ENCODE results near the gene ANKRD55. TPM values are rescaled to one million over a fixed set of nuclear protein-coding genes. Genes with fewer than 3 reads are reported as not detected.
"Not testable (repeated sequence)": the region's sequence is repeated elsewhere in the genome, so short reads cannot be mapped to it uniquely, and the experiment has no call there.

The ANKRD55 gene
- total RNA-seq, 1 donor from 2014 or later = 6.4 TPM

DNA sequence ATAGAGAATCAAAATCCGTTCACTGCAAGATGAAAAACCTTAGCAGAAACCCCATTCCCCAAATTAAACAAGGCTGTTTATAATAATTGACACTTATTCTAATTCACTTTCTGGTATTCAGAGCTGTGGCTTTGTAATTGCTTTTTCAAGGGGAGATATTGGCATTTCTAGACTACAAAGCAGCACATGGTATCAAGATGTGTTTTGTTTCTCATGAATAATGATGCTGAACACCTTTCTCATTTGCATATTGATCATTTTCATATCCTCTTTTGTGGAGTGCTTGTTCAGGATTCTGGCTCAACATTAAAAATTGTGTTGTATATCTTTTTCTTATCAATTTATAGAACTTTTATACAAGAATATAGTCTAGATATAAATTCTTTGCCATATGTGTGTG lies 22.4 kb upstream of the ANKRD55 start:
- intact Hi-C loops (cut with micrococcal nuclease) = no loop called here

DNA sequence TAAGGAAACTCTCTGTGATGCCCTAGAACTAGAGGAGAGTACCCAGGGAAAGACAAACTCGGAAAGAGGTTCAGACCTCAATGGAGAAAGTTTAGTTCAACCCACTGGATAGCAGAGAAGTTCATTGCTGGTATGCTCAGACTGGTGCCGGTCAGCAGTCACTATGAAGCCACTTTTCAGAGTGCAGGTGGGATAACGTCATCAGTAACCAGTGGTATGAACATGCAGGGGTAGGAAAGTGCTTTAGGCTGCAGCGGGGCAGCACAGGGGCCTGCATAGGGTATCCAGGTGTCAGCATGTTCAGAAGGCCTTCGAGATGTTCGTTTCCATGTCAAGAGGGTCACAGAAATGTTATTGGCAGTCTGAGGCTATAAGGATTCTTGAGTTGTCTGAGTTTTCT lies 20.8 kb upstream of the ANKRD55 start:
- intact Hi-C loops (cut with micrococcal nuclease) = loop anchor here (5.0 kb wide), 1 partner anchor 317 kb away; no protein-coding TSS in a partner anchor

GRCh38 chr5:56253126-56253525 lies 20.0 kb upstream of the ANKRD55 start:
- intact Hi-C loops (cut with micrococcal nuclease) = loop anchor here (5.0 kb wide), 1 partner anchor 316 kb away; no protein-coding TSS in a partner anchor

GRCh38 chr5:56251918-56252553 lies 18.9 kb upstream of the ANKRD55 start:
- intact Hi-C loops (cut with micrococcal nuclease) = loop anchor here (5.0 kb wide), 1 partner anchor 315 kb away; no protein-coding TSS in a partner anchor

GRCh38 chr5:56251440-56251839 lies 18.3 kb upstream of the ANKRD55 start:
- intact Hi-C loops (cut with micrococcal nuclease) = loop anchor here (5.0 kb wide), 1 partner anchor 314 kb away; no protein-coding TSS in a partner anchor

DNA sequence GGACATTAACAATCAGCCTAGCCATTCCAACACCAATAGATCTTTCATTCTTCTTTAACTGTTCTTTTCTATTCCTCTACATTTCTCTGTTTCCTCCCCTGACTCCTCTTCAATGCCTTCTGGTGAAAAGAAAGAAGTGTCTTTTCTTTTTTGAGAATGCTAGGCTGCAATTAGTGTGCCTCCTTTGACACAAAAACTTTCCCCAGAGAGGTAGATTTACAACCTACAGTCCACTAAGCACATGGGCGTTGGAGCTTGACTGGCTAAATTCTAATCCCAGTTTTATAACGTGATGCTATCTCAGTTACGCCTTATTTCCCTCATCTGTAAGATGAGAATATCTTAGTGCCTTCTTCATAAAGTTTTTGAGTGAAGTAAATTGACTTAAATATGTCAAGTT lies 16.9 kb upstream of the ANKRD55 start:
- intact Hi-C loops (cut with micrococcal nuclease) = loop anchor here (5.0 kb wide), 1 partner anchor 313 kb away; no protein-coding TSS in a partner anchor

GRCh38 chr5:56249085-56249484 lies 16.0 kb upstream of the ANKRD55 start:
- intact Hi-C loops (cut with micrococcal nuclease) = not testable (repeated sequence)

- intact Hi-C loops (cut with micrococcal nuclease) = no loop called here
Measured at GRCh38 chr5:56247592-56247991, 14.5 kb upstream of the ANKRD55 start.

DNA sequence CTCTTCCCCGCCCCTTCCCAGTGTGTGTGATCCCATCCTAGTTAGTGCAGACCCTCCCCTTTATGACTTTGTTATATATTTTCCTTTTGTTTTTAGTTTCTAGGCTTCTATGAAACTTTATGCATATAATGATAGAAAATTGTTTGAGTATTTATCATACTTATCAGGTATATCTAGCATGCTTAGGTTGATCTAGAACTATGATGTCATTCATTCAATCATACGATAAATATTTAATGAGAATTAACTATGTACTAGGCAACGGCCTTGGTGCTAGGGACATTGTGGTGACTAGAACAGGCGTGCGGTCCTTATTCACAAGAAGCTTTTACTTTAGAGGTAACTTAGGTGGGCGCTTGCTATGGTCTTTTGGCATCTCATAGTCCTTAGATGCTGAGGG lies 13.6 kb upstream of the ANKRD55 start:
- intact Hi-C loops (cut with micrococcal nuclease) = no loop called here

DNA sequence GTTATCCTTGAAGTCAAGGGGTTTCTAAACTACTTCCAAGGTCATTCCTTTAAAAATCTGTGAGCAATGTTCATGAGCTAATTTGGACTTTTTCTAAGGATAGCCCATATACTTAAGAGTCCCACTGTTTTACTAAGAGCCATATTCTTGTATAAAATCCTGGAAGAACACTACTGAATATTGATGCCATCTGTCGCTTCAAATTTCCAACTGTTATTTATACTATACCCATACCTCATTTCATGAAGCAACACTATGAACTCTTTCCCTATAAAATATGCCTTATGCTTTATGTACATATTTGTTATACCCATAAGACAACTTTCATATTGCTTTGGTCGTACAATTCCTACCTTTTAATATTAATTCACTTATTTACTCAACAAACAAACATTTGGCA lies 12.4 kb upstream of the ANKRD55 start:
- intact Hi-C loops (cut with micrococcal nuclease) = no loop called here

DNA sequence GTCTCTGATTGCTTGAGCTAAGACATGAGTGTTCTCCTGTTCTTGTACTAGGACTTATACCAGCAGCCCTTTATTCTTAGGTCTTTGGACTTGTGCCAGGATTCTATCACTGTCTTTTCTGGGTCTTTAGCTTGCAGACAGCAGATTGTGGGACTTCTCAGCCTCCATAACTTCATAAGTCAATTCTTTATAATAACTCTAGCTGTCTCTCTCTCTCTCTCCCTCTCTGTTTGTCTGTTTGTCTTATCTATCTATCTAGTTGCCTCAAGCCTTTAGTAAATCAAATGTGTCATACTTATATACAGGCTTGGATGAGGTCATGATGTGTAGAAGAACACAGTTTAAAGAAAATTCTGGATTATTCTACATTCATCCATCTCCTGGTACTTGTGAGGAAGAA lies 11.5 kb upstream of the ANKRD55 start:
- intact Hi-C loops (cut with micrococcal nuclease) = no loop called here

GRCh38 chr5:56242271-56242670 lies 9.1 kb upstream of the ANKRD55 start:
- intact Hi-C loops (cut with micrococcal nuclease) = not testable (repeated sequence)

GRCh38 chr5:56232538-56232937 lies 592 bp downstream of the ANKRD55 start:
- intact Hi-C loops (cut with micrococcal nuclease) = no loop called here

DNA sequence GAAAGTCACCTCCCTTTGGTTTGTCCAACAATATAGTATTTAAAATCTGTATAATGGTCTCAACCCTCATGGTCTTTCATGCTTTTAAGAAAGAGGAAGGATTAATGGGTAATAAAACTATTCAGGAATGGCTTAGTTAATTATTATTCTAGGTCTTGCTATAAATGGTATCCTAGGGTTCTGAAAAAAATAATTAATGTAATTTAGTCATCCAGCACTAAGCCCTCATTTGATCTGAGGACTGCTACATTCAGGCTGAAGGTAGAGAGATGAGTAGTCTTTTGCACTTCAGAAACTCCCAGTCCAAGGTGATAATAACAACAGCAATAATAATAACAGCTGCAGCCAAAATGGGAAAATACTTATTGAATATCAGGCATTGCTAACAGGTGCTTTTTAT lies 2.6 kb downstream of the ANKRD55 start:
- intact Hi-C loops (cut with micrococcal nuclease) = no loop called here

DNA sequence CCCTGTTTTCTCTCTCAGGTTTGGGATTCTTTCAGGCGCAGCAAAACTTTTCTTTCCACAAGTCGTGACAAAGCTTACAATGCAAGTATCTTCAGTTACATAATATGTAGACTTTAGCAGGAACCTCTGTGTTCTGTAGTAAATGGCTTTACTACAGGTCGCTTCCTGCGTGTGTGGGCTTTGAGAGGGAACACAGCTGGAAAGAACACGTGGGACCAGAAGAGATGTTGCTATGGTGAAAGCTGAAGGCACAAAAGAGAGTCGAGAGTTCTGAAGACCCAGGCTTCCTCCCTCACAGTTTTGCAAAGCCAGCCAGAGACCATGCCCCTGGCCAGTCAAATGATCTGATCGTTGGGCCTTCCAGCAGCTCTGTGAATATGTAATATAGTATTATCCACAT lies 4.0 kb downstream of the ANKRD55 start:
- intact Hi-C loops (cut with micrococcal nuclease) = no loop called here

DNA sequence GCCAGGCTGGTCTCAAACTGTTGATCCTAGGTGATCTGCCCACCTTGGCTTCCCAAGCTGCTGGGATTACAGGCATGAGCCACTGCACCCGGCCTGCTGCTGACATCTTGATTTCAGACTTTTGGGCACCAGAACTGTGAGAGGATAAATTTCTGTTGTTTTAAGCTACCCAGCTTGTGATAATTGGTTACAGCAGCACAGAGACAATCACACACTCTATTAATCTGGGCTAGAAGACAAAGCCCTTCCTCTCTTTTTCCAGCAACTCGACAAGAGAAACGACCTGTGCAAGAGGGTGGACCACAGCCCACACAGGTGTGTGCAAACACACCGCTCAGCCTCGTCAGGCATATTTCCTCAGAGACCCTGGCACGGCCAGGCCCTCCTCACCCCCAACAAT lies 4.5 kb downstream of the ANKRD55 start:
- intact Hi-C loops (cut with micrococcal nuclease) = no loop called here

GRCh38 chr5:56227691-56228090 lies 5.4 kb downstream of the ANKRD55 start:
- intact Hi-C loops (cut with micrococcal nuclease) = no loop called here

- intact Hi-C loops (cut with micrococcal nuclease) = not testable (repeated sequence)
Measured at GRCh38 chr5:56223298-56223697, 9.8 kb downstream of the ANKRD55 start.

DNA sequence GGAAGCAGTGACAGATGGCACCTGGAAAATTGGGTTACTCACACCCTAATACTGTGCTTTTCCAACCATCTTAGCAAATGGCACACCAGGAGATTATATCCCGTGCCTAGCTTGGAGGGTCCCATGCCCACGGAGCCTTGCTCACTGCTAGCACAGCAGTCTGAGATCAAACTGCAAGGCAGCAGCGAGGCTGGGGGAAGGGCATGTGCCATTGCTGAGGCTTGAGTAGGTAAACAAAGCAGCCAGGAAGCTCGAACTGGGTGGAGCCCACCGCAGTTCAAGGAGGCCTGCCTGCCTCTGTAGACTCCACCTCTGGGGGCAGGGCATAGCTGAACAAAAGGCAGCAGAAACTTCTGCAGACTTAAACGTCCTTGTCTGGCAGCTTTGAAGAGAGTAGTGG lies 11.5 kb downstream of the ANKRD55 start:
- intact Hi-C loops (cut with micrococcal nuclease) = not testable (repeated sequence)

DNA sequence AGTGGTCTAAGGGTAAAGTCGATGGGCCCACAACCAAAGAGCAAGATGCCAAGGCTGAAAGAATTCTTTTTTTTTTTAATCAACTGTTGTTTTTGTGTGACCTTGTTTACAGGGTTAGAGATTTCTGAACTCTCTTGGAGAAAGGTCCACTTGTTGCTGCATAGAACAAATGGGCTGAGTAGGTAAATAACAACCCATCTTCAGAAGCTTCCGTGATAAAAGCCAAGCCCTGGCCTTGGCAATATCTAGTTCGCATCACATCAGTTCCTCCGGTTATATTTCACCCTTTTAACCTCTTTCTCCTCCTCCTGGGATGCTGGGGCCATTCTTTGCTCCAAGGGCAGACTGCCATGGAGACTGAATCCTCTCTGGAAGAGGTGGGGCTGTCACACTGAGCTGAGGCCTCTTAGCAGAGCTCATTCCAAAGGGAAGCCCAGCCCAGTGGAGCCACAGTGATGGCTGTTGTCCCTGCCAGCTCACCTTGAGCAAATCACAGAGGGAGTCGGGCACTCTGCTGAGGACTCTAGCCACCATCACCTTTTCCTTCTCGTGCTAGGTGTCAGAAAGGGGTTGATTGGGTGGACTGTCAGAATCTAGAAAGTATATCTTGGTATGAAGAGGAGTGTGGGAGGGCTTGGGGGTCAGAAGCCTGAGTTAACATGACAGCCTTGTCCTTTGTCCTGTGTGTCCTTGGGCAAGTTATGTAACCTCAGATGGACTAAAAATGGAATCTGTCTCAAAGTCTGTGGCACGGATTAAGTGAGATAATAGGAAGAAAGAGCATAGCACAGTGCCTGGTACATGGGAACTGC lies 17.9 kb downstream of the ANKRD55 start:
- intact Hi-C loops (cut with micrococcal nuclease) = no loop called here

GRCh38 chr5:56213886-56214535 lies 19.1 kb downstream of the ANKRD55 start:
- intact Hi-C loops (cut with micrococcal nuclease) = not testable (repeated sequence)

All from T-helper 1 cell treated with Interleukin-12 subunit alpha and Interleukin-12 subunit beta and Interleukin-4 antibody, amounts not matched to agents 30 ng/mL and 1 ng/mL, for 36 hours (primary cell).